ENCODE results near the gene PARD3B.

PARD3B gene

DNA sequence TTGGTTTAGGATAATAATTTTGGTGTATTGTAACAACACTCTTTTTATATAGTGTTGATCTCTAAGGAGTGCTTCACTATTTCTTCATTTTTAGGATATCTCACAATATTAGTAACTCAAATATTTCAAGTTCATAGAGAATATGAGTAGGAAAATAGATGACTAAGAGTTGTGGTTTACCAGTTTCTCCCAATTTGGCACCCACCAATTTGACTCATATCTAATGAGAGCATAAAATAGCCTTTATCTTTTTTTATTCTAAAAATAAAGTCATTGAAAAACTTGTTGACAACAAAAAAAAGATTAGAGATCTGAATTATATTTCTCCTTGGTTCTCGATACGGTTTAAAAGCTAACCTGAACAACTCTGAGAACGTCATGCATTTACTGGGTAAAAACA lies 204.0 kb downstream of the PARD3B start:
- Histone ChIP-seq H3K27me3 (ENCODE audit: insufficient read depth, low read length, poor library complexity) (no peaks in the 10 kb centered on the region), H3K9me3 (ENCODE audit: insufficient read depth, low read length, severe bottlenecking) (no peaks in the 10 kb centered on the region), H3K9ac (ENCODE audit: low read depth, low read length) (no peak overlapping the region), H3K36me3 (ENCODE audit: insufficient read depth, low read length) (no peaks in the 10 kb centered on the region), H2AFZ (ENCODE audit: low read depth, low read length) (no peak overlapping the region), H3K79me2 (ENCODE audit: insufficient read depth, low read length) (no peaks in the 10 kb centered on the region), H3K4me1 (ENCODE audit: insufficient read depth, low read length) (no peaks in the 10 kb centered on the region), H3K4me3 (ENCODE audit: low read depth in 1 of 2, low read length in 2 of 2) (no peak overlapping the region), H4K20me1 (ENCODE audit: insufficient read depth, low read length) (no peaks in the 10 kb centered on the region), H3K27ac (ENCODE audit: low read length) (no peak overlapping the region), H3K4me2 (ENCODE audit: insufficient read depth, low read length) (no peak overlapping the region)
- TF ChIP-seq EZH2 (IDR thresholded peaks at IDR 0.05; ENCODE audit: borderline replicate concordance, low read depth, low read length, severe bottlenecking) = no peak
- TF ChIP-seq, protein P1, sequence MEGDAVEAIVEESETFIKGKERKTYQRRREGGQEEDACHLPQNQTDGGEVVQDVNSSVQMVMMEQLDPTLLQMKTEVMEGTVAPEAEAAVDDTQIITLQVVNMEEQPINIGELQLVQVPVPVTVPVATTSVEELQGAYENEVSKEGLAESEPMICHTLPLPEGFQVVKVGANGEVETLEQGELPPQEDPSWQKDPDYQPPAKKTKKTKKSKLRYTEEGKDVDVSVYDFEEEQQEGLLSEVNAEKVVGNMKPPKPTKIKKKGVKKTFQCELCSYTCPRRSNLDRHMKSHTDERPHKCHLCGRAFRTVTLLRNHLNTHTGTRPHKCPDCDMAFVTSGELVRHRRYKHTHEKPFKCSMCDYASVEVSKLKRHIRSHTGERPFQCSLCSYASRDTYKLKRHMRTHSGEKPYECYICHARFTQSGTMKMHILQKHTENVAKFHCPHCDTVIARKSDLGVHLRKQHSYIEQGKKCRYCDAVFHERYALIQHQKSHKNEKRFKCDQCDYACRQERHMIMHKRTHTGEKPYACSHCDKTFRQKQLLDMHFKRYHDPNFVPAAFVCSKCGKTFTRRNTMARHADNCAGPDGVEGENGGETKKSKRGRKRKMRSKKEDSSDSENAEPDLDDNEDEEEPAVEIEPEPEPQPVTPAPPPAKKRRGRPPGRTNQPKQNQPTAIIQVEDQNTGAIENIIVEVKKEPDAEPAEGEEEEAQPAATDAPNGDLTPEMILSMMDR (IDR thresholded peaks at IDR 0.05; ENCODE audit: borderline replicate concordance, extremely low read depth, low read length, poor library complexity, severe bottlenecking) = no peak
- no peak for DNase-seq
- no peak for ATAC-seq (ENCODE audit: insufficient read depth, low read depth)

GRCh38 chr2:204750389-204750788 lies 205.1 kb downstream of the PARD3B start:
- Histone ChIP-seq H4K20me1 (ENCODE audit: insufficient read depth, low read length) (no peaks in the 10 kb centered on the region), H3K4me2 (ENCODE audit: insufficient read depth, low read length) (no peak overlapping the region), H3K4me3 (ENCODE audit: low read depth in 1 of 2, low read length in 2 of 2) (no peak overlapping the region), H2AFZ (ENCODE audit: low read depth, low read length) (no peak overlapping the region), H3K79me2 (ENCODE audit: insufficient read depth, low read length) (no peaks in the 10 kb centered on the region), H3K27me3 (ENCODE audit: insufficient read depth, low read length, poor library complexity) (no peaks in the 10 kb centered on the region), H3K9me3 (ENCODE audit: insufficient read depth, low read length, severe bottlenecking) (no peaks in the 10 kb centered on the region), H3K4me1 (ENCODE audit: insufficient read depth, low read length) (no peaks in the 10 kb centered on the region), H3K9ac (ENCODE audit: low read depth, low read length) (no peak overlapping the region), H3K27ac (ENCODE audit: low read length) (no peak overlapping the region), H3K36me3 (ENCODE audit: insufficient read depth, low read length) (no peaks in the 10 kb centered on the region)
- DNase-seq = no peak
- ATAC-seq (ENCODE audit: insufficient read depth, low read depth) = no peak
- TF ChIP-seq, protein P1 (IDR thresholded peaks at IDR 0.05; ENCODE audit: borderline replicate concordance, extremely low read depth, low read length, poor library complexity, severe bottlenecking) = no peak
- TF ChIP-seq EZH2 (IDR thresholded peaks at IDR 0.05; ENCODE audit: borderline replicate concordance, low read depth, low read length, severe bottlenecking) = no peak

DNA sequence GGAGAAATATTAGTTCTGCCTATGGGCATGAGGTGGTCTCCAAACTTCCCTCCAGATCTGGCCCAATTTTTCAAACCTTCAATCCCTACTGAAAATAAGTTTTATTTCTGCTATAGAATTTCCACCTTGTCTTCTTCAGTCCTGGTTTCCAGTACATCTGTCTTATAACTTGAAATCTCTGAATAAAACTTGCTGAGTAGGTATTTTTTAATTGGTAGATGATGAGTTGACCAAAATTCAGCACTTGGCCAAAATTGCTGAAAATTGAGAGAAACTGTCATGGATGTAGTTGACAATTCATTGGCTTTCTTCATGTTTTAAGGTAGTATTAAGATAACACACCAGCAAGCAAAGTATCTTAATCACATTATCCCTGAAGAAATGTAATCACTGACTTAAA lies 206.2 kb downstream of the PARD3B start:
- H4K20me1 ChIP-seq (ENCODE audit: insufficient read depth, low read length) = no peaks in the 10 kb centered on the region
- TF ChIP-seq EZH2 (IDR thresholded peaks at IDR 0.05; ENCODE audit: borderline replicate concordance, low read depth, low read length, severe bottlenecking) = no peak
- TF ChIP-seq, protein P1 (IDR thresholded peaks at IDR 0.05; ENCODE audit: borderline replicate concordance, extremely low read depth, low read length, poor library complexity, severe bottlenecking) = no peak
- H3K79me2 ChIP-seq (ENCODE audit: insufficient read depth, low read length) = no peaks in the 10 kb centered on the region
- no peak overlapping the region for H3K9ac ChIP-seq (ENCODE audit: low read depth, low read length)
- H3K4me1 ChIP-seq (ENCODE audit: insufficient read depth, low read length) = no peaks in the 10 kb centered on the region
- H3K9me3 ChIP-seq (ENCODE audit: insufficient read depth, low read length, severe bottlenecking) = no peaks in the 10 kb centered on the region
- ATAC-seq (ENCODE audit: insufficient read depth, low read depth) = no peak
- H2AFZ ChIP-seq (ENCODE audit: low read depth, low read length) = no peak overlapping the region
- H3K4me3 ChIP-seq (ENCODE audit: low read depth in 1 of 2, low read length in 2 of 2) = no peak overlapping the region
- no peak overlapping the region for H3K4me2 ChIP-seq (ENCODE audit: insufficient read depth, low read length)
- no peak for DNase-seq
- H3K27ac ChIP-seq (ENCODE audit: low read length) = no peak overlapping the region
- no peaks in the 10 kb centered on the region for H3K27me3 ChIP-seq (ENCODE audit: insufficient read depth, low read length, poor library complexity)
- no peaks in the 10 kb centered on the region for H3K36me3 ChIP-seq (ENCODE audit: insufficient read depth, low read length)

- H3K4me3 ChIP-seq (ENCODE audit: low read depth in 1 of 2, low read length in 2 of 2) = no peak overlapping the region
- no peak overlapping the region for H3K4me2 ChIP-seq (ENCODE audit: insufficient read depth, low read length)
- H4K20me1 ChIP-seq (ENCODE audit: insufficient read depth, low read length) = no peaks in the 10 kb centered on the region
- TF ChIP-seq EZH2 (IDR thresholded peaks at IDR 0.05; ENCODE audit: borderline replicate concordance, low read depth, low read length, severe bottlenecking) = no peak
- TF ChIP-seq, protein P1 (IDR thresholded peaks at IDR 0.05; ENCODE audit: borderline replicate concordance, extremely low read depth, low read length, poor library complexity, severe bottlenecking) = no peak
- H3K9me3 ChIP-seq (ENCODE audit: insufficient read depth, low read length, severe bottlenecking) = no peaks in the 10 kb centered on the region
- H3K27me3 ChIP-seq (ENCODE audit: insufficient read depth, low read length, poor library complexity) = no peaks in the 10 kb centered on the region
- DNase-seq (no peak), ATAC-seq (ENCODE audit: insufficient read depth, low read depth) (no peak)
- H3K4me1 ChIP-seq (ENCODE audit: insufficient read depth, low read length) = no peaks in the 10 kb centered on the region
- no peaks in the 10 kb centered on the region for H3K36me3 ChIP-seq (ENCODE audit: insufficient read depth, low read length)
- H3K27ac ChIP-seq (ENCODE audit: low read length) = no peak overlapping the region
- no peak overlapping the region for H3K9ac ChIP-seq (ENCODE audit: low read depth, low read length)
- H2AFZ ChIP-seq (ENCODE audit: low read depth, low read length) = no peak overlapping the region
- no peaks in the 10 kb centered on the region for H3K79me2 ChIP-seq (ENCODE audit: insufficient read depth, low read length)
Observed at GRCh38 chr2:204753841-204754240, 208.6 kb downstream of the PARD3B start.

Measured in DND-41 (cell line).